OCI-LY1 (cell line): Measurements from ENCODE around the gene BAAT.

Experiments
- H2AFZ ChIP-seq: fragments of 200-600 bp; sonication (generic), shearing (Covaris generic); 2 replicates; pipeline ENCODE4 v1.6.0; 2014; ENCODE audit warnings: antibody characterized with exemption, mild to moderate bottlenecking, low read length
- H3F3A ChIP-seq: fragments of 200-600 bp; sonication (generic), shearing (Covaris generic); 2 replicates; pipeline ENCODE4 v1.6.0; 2014; ENCODE audit warnings: mild to moderate bottlenecking, antibody characterized with exemption, low read length, moderate library complexity; ENCODE audit not compliant: insufficient read depth
- H3K27ac ChIP-seq: fragments of 200-600 bp; sonication (generic); 2 replicates; pipeline ENCODE4 v1.5.1; 2014; ENCODE audit warnings: low read length, mixed run types, mild to moderate bottlenecking, low read depth; ENCODE audit not compliant: poor library complexity, severe bottlenecking
- H3K27me3 ChIP-seq: fragments of 200-600 bp; sonication (generic); 2 replicates; pipeline ENCODE4 v1.6.0; 2014; ENCODE audit warnings: antibody characterized with exemption, mild to moderate bottlenecking, low read length, moderate library complexity; ENCODE audit not compliant: insufficient read depth
- H3K36me3 ChIP-seq: fragments of 200-600 bp; sonication (generic); 2 replicates; pipeline ENCODE4 v1.6.1; 2014; ENCODE audit warnings: mild to moderate bottlenecking, antibody characterized with exemption, low read length, moderate library complexity, mixed read lengths; ENCODE audit not compliant: insufficient read depth
- H3K4me1 ChIP-seq: fragments of 200-600 bp; sonication (generic); 2 replicates; pipeline ENCODE4 v1.5.1; 2014; ENCODE audit warnings: mild to moderate bottlenecking, low read length, moderate library complexity; ENCODE audit not compliant: insufficient read depth, severe bottlenecking
- H3K4me2 ChIP-seq: fragments of 200-600 bp; sonication (generic), shearing (Covaris generic); 2 replicates; pipeline ENCODE4 v1.6.1; 2014; ENCODE audit warnings: low read length
- H3K4me3 ChIP-seq: fragments of 200-600 bp; sonication (generic); 2 replicates; pipeline ENCODE4 v1.5.1; 2014; ENCODE audit warnings: low read length, low read depth, mild to moderate bottlenecking, mixed read lengths; ENCODE audit not compliant: poor library complexity, severe bottlenecking
- H3K79me2 ChIP-seq: fragments of 200-600 bp; shearing (Covaris generic); 2 replicates; pipeline ENCODE4 v1.6.1; 2016; ENCODE audit warnings: mixed run types, low read length, mixed read lengths; ENCODE audit not compliant: insufficient read depth
- H3K9ac ChIP-seq: fragments of 200-600 bp; sonication (generic), shearing (Covaris generic); 2 replicates; pipeline ENCODE4 v1.6.1; 2014; ENCODE audit warnings: mild to moderate bottlenecking, low read length, mixed read lengths
- H3K9me2 ChIP-seq: fragments of 200-600 bp; sonication (generic), shearing (Covaris generic); 2 replicates; pipeline ENCODE4 v1.6.1; 2014; ENCODE audit warnings: low read depth, mild to moderate bottlenecking, low read length, mixed read lengths
- H3K9me3 ChIP-seq: fragments of 200-600 bp; shearing (Covaris generic); 2 replicates; pipeline ENCODE4 v1.6.1; 2014; ENCODE audit warnings: low read length, mixed read lengths
- H4K20me1 ChIP-seq: fragments of 200-600 bp; sonication (generic), shearing (Covaris generic); 2 replicates; pipeline ENCODE4 v1.6.0; 2016; ENCODE audit warnings: mild to moderate bottlenecking, low read length; ENCODE audit not compliant: insufficient read depth
- CTCF ChIP-seq: fragments of 200-600 bp; sonication (generic), shearing (Covaris generic); IDR thresholded peaks from 2 replicates; pipeline ENCODE4 v1.5.1; 2017; ENCODE audit warnings: mild to moderate bottlenecking, antibody characterized with exemption, low read length, moderate library complexity, mixed read lengths
- EZH2 ChIP-seq: fragments of 200-600 bp; sonication (generic), shearing (Covaris generic); IDR thresholded peaks from 2 replicates; pipeline ENCODE4 v1.8.0; 2017; ENCODE audit warnings: borderline replicate concordance, mixed run types, mild to moderate bottlenecking, antibody characterized with exemption, low read length, moderate library complexity, mixed read lengths

The BAAT gene

GRCh38 chr9:101367323-101367722, 17.5 kb downstream of the BAAT start:
- H3K4me3 ChIP-seq, result no peak overlapping the region
- H3K9me3 ChIP-seq, result no peaks in the 10 kb centered on the region
- H3F3A ChIP-seq, result no peaks in the 10 kb centered on the region
- H3K36me3 ChIP-seq, result no peaks in the 10 kb centered on the region
- no peak for TF ChIP-seq CTCF
- no peak for TF ChIP-seq EZH2
- no peaks in the 10 kb centered on the region for H3K9me2 ChIP-seq
- H3K4me1 ChIP-seq, result no peaks in the 10 kb centered on the region
- no peak overlapping the region for H2AFZ ChIP-seq
- no peak overlapping the region for H3K27ac ChIP-seq
- H3K79me2 ChIP-seq, result no peaks in the 10 kb centered on the region
- no peaks in the 10 kb centered on the region for H3K27me3 ChIP-seq
- H3K4me2 ChIP-seq, result no peak overlapping the region
- H4K20me1 ChIP-seq, result no peaks in the 10 kb centered on the region
- no peak overlapping the region for H3K9ac ChIP-seq

GRCh38 chr9:101366038-101366756, 18.6 kb downstream of the BAAT start:
- no peak for TF ChIP-seq CTCF
- no peak for TF ChIP-seq EZH2
- Histone ChIP-seq H3K79me2 (no peaks in the 10 kb centered on the region), H3K9me3 (no peaks in the 10 kb centered on the region), H3K4me2 (no peak overlapping the region), H3K4me1 (no peaks in the 10 kb centered on the region), H3K9me2 (no peaks in the 10 kb centered on the region), H3F3A (no peaks in the 10 kb centered on the region), H3K36me3 (no peaks in the 10 kb centered on the region), H3K9ac (no peak overlapping the region), H2AFZ (no peak overlapping the region), H3K27ac (no peak overlapping the region), H4K20me1 (no peaks in the 10 kb centered on the region), H3K27me3 (no peaks in the 10 kb centered on the region), H3K4me3 (no peak overlapping the region)

- Histone ChIP-seq H3K27ac (no peak overlapping the region), H3K4me1 (no peaks in the 10 kb centered on the region), H3K9me3 (no peaks in the 10 kb centered on the region), H3K4me2 (no peak overlapping the region), H3K9ac (no peak overlapping the region), H3F3A (no peaks in the 10 kb centered on the region), H3K9me2 (no peaks in the 10 kb centered on the region), H3K4me3 (no peak overlapping the region), H4K20me1 (no peaks in the 10 kb centered on the region), H3K27me3 (no peaks in the 10 kb centered on the region), H3K79me2 (no peaks in the 10 kb centered on the region), H3K36me3 (no peaks in the 10 kb centered on the region), H2AFZ (no peak overlapping the region)
- no peak for TF ChIP-seq CTCF
- no peak for TF ChIP-seq EZH2
Measured at GRCh38 chr9:101365181-101365580, 19.6 kb downstream of the BAAT start.
